ENCODE data around the gene GPHB5.

The GPHB5 gene

DNA sequence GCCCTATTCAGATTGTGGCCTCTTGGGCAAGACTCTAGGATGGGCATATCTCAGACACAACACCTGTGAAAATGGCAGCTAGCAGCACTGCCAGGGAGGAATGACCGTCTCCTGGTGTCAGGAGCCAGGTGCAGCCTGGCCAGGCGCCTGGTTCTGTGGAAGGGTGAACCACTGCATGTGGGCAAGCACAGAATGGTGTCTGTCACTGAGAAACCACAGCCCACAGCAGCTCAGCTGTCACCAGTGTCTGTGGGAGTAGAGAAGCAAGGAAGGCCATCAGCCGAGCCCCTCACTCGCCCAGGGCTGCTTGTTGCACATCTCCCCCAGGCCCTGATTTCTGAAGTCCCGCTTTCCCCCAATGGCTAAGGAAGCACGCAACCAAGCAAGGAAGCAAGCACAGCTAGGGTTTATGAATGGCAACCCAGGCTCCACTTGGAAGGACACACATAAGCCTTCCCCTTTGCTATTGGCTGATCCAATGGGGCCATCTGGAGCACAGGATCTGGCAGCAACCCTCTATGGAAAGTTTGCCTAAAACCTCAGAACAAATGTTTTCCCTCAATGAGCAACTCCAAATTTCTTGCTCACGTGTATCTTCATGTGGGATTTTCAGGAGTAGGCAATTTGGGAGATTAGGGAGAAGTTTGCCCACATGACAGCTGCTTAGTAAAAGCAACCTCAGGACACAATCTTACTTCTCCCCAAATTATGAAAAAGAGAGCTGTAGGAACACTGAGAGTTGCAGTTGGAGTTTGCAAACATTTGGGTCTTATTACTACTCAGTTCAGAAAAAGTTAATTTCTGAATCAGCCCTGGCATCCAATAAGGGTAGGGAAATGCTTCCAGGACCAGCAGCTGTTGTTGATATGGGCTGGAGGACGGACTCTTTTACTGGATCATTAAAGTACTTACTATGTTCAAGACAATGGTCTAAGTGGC, 44.7 kb downstream of the GPHB5 start:
- TF ChIP-seq TAF1 (IDR thresholded peaks at IDR 0.05; ENCODE audit: low read depth) (no peak), EP300 (IDR thresholded peaks at IDR 0.05; ENCODE audit: borderline replicate concordance) (no peak)

DNA sequence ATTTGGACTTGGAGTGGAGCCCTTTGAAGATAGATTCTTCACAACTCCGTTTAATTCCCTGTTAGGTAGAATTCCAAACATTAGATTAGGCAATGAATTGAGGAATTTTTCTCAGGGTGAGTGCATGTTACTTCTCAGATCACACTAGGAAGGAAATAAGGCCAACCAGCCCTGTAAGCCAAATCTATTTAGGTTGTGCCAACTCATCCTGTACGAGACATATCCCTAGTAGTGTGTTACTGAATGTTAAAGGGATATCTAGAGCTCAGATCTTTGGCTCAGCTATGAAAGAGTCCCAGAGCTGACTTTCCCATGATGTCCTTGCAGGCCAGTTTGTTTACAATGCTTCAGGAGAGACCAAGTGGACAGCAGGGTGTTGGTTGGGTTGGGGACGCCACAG, 45.6 kb downstream of the GPHB5 start:
- TF ChIP-seq EP300 (IDR thresholded peaks at IDR 0.05; ENCODE audit: borderline replicate concordance) (no peak), EGR1 (IDR thresholded peaks at IDR 0.05) (no peak), YY1 (IDR thresholded peaks at IDR 0.05; ENCODE audit: low read depth) (no peak), TCF12 (IDR thresholded peaks at IDR 0.05; ENCODE audit: low read depth) (no peak), CREB1 (IDR thresholded peaks at IDR 0.05; ENCODE audit: low read depth) (no peak), TAF1 (IDR thresholded peaks at IDR 0.05; ENCODE audit: low read depth) (no peak), FOXM1 (IDR thresholded peaks at IDR 0.05; ENCODE audit: borderline replicate concordance, low read depth) (no peak), CEBPB (IDR thresholded peaks at IDR 0.05) (no peak), NFIC (IDR thresholded peaks at IDR 0.05) (no peak), ZBTB7A (IDR thresholded peaks at IDR 0.05; ENCODE audit: low read depth) (no peak), REST (IDR thresholded peaks at IDR 0.05; ENCODE audit: low read depth) (no peak), RAD21 (IDR thresholded peaks at IDR 0.05; ENCODE audit: low read depth) (no peak), USF1 (IDR thresholded peaks at IDR 0.05) (no peak), TEAD4 (IDR thresholded peaks at IDR 0.05) (no peak)
- TF ChIP-seq, protein P1, sequence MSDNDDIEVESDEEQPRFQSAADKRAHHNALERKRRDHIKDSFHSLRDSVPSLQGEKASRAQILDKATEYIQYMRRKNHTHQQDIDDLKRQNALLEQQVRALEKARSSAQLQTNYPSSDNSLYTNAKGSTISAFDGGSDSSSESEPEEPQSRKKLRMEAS (IDR thresholded peaks at IDR 0.05): no peak

- TF ChIP-seq YY1 (IDR thresholded peaks at IDR 0.05; ENCODE audit: low read depth): no peak
- no peak for TF ChIP-seq CEBPB (IDR thresholded peaks at IDR 0.05)
- TF ChIP-seq TAF1 (IDR thresholded peaks at IDR 0.05; ENCODE audit: low read depth): no peak
- TF ChIP-seq, protein P1 (IDR thresholded peaks at IDR 0.05): no peak
- no peak for TF ChIP-seq FOXM1 (IDR thresholded peaks at IDR 0.05; ENCODE audit: borderline replicate concordance, low read depth)
- TF ChIP-seq TCF12 (IDR thresholded peaks at IDR 0.05; ENCODE audit: low read depth): no peak
- no peak for TF ChIP-seq TEAD4 (IDR thresholded peaks at IDR 0.05)
- TF ChIP-seq RAD21 (IDR thresholded peaks at IDR 0.05; ENCODE audit: low read depth): no peak
- no peak for TF ChIP-seq USF1 (IDR thresholded peaks at IDR 0.05)
- TF ChIP-seq REST (IDR thresholded peaks at IDR 0.05; ENCODE audit: low read depth): no peak
- TF ChIP-seq CREB1 (IDR thresholded peaks at IDR 0.05; ENCODE audit: low read depth): no peak
- no peak for TF ChIP-seq EP300 (IDR thresholded peaks at IDR 0.05; ENCODE audit: borderline replicate concordance)
- no peak for TF ChIP-seq ZBTB7A (IDR thresholded peaks at IDR 0.05; ENCODE audit: low read depth)
- TF ChIP-seq EGR1 (IDR thresholded peaks at IDR 0.05): no peak
Measured at GRCh38 chr14:63269561-63270225, 49.0 kb downstream of the GPHB5 start.

DNA sequence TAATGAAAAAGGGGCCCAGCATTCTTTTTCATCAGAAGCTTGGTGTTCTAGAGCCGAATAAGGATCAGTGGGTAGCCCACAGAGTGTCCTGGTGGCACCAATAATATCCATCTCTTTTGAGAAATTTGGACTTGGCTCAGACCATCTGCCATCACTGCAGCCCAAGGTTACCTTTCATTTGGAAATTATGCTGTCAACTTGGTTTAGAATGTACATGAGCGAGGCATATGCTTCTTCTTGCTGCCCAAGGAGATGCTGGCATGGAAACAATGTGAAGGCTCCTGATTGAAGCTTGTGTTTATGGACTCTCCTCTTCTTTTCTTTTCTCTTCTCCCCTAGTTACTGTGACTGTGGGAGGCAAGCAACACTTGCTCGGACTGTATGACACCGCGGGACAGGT, 50.0 kb downstream of the GPHB5 start:
- TF ChIP-seq TAF1 (IDR thresholded peaks at IDR 0.05; ENCODE audit: low read depth) (no peak), EGR1 (IDR thresholded peaks at IDR 0.05) (no peak), USF1 (IDR thresholded peaks at IDR 0.05) (no peak), TCF12 (IDR thresholded peaks at IDR 0.05; ENCODE audit: low read depth) (no peak), YY1 (IDR thresholded peaks at IDR 0.05; ENCODE audit: low read depth) (no peak), REST (IDR thresholded peaks at IDR 0.05; ENCODE audit: low read depth) (no peak), ZBTB7A (IDR thresholded peaks at IDR 0.05; ENCODE audit: low read depth) (no peak), CREB1 (IDR thresholded peaks at IDR 0.05; ENCODE audit: low read depth) (no peak), FOXM1 (IDR thresholded peaks at IDR 0.05; ENCODE audit: borderline replicate concordance, low read depth) (no peak), TEAD4 (IDR thresholded peaks at IDR 0.05) (no peak), NFIC (IDR thresholded peaks at IDR 0.05) (no peak), RAD21 (IDR thresholded peaks at IDR 0.05; ENCODE audit: low read depth) (no peak)
- TF ChIP-seq, protein P1 (IDR thresholded peaks at IDR 0.05): no peak

Measured in Ishikawa (cell line).